H1 (cell line): ENCODE data around the gene CLEC2A. TPM values are rescaled to one million over a fixed set of nuclear protein-coding genes. Genes with fewer than 3 reads are reported as not detected.

Experiments used
- CTCF ChIA-PET: fragments of 300-600 bp; sonication (Branson Sonifier 250); formaldehyde crosslinking; loops from one replicate; lab custom pipeline; 2021; ENCODE audit not compliant: partially characterized antibody; lab: Charles Lee
- POLR2A ChIA-PET: fragments of 300-600 bp; sonication (Branson Sonifier 250); formaldehyde crosslinking; loops from one replicate; lab custom pipeline; 2021; ENCODE audit warnings: inconsistent platforms; ENCODE audit not compliant: partially characterized antibody; lab: Charles Lee
- DNase-seq, 2 experiments: peaks; one replicate each; pipeline versions ENCODE4 v3.0.0 to v3.0.0-alpha.2; 2010 to 2022; ENCODE audit warnings: low spot score in 2 of 2, low read depth in 1 of 2, mixed read lengths in 1 of 2
- FAIRE-seq: peaks from 2 replicates; lab custom pipeline; 2011; peaks lifted over from hg19 to GRCh38; lab: Jason Lieb, UNC
- H2AFZ ChIP-seq: 2 replicates; pipeline ENCODE4 v1.8.1; 2012; ENCODE audit warnings: low read length, inconsistent platforms
- H2AK5ac ChIP-seq: 2 replicates; pipeline ENCODE4 v1.6.1; 2013; ENCODE audit warnings: low read depth, low read length
- H2BK120ac ChIP-seq: replicated peaks from 2 replicates; pipeline ENCODE3; 2013; ENCODE audit warnings: low read depth, low read length, inconsistent platforms
- H2BK12ac ChIP-seq: 2 replicates; pipeline ENCODE4 v1.6.1; 2013; ENCODE audit warnings: low read depth, low read length
- H2BK15ac ChIP-seq: 2 replicates; pipeline ENCODE4 v1.6.1; 2013; ENCODE audit warnings: low read length
- H2BK20ac ChIP-seq: 2 replicates; pipeline ENCODE4 v1.6.1; 2013; ENCODE audit warnings: low read length
- H2BK5ac ChIP-seq: 2 replicates; pipeline ENCODE4 v1.6.1; 2013; ENCODE audit warnings: low read depth, low read length
- H3K14ac ChIP-seq: 2 replicates; pipeline ENCODE4 v1.6.1; 2013; ENCODE audit warnings: inconsistent platforms; ENCODE audit not compliant: insufficient read length
- H3K18ac ChIP-seq: 2 replicates; pipeline ENCODE4 v1.6.1; 2013; ENCODE audit warnings: low read length; ENCODE audit errors: extremely low read depth
- H3K23ac ChIP-seq: 2 replicates; pipeline ENCODE4 v1.6.1; 2013; ENCODE audit warnings: inconsistent platforms; ENCODE audit not compliant: insufficient read length
- H3K23me2 ChIP-seq: 2 replicates; pipeline ENCODE4 v1.6.1; 2013; ENCODE audit warnings: low read depth, low read length
- H3K27ac ChIP-seq: 2 replicates; pipeline ENCODE4 v1.6.1; 2011; ENCODE audit warnings: low read depth, low read length, inconsistent platforms
- H3K27me3 ChIP-seq, 4 experiments: replicated peaks in 1 of 4; 1 replicate in 1 of 4; 2 replicates in 3 of 4; pipeline versions ENCODE4 v1.6.1 to v1.8.1; 2011 to 2013; ENCODE audit warnings: low read length in 3 of 4, mild to moderate bottlenecking in 3 of 4, inconsistent platforms in 2 of 4, mixed read lengths in 2 of 4, moderate library complexity in 1 of 4; ENCODE audit not compliant: control insufficient read depth in 3 of 4, insufficient read depth in 3 of 4; ENCODE audit errors: extremely low read depth in 1 of 4
- H3K36me3 ChIP-seq, 4 experiments: 2 replicates each; pipeline versions ENCODE4 v1.6.1 to v1.8.1; 2011 to 2013; ENCODE audit warnings: mild to moderate bottlenecking in 4 of 4, low read length in 3 of 4, moderate library complexity in 2 of 4, control low read depth in 1 of 4, inconsistent platforms in 1 of 4; ENCODE audit not compliant: insufficient read depth in 4 of 4, control insufficient read depth in 2 of 4
- H3K4ac ChIP-seq: replicated peaks from 2 replicates; pipeline ENCODE3; 2013; ENCODE audit warnings: low read length, low read depth, mixed read lengths, inconsistent platforms; ENCODE audit not compliant: insufficient read length
- H3K4me1 ChIP-seq, 4 experiments: replicated peaks in 1 of 4; 1 replicate in 1 of 4; 2 replicates in 3 of 4; pipeline versions ENCODE4 v1.6.1 to v1.8.1; 2011 to 2013; ENCODE audit warnings: low read length in 3 of 4, inconsistent platforms in 2 of 4, mixed read lengths in 1 of 4; ENCODE audit not compliant: insufficient read depth in 4 of 4, control insufficient read depth in 3 of 4
- H3K4me2 ChIP-seq, 2 experiments: 2 replicates each; pipeline versions ENCODE4 v1.6.1 to v1.8.1; 2011 to 2013; ENCODE audit warnings: low read depth in 2 of 2, low read length in 2 of 2, control low read depth in 1 of 2, inconsistent platforms in 1 of 2, mild to moderate bottlenecking in 1 of 2; ENCODE audit not compliant: insufficient read depth in 1 of 2
- H3K4me3 ChIP-seq, 4 experiments: fragments of 200-600, 300-600 bp in 1 of 4; sonication (generic), shearing (Covaris generic), sonication (Bioruptor Twin) in 1 of 4; 2 replicates each; pipeline versions ENCODE4 v1.5.1 to v1.8.1; 2011 to 2016; ENCODE audit warnings: low read length in 4 of 4, low read depth in 3 of 4, control low read depth in 2 of 4, inconsistent platforms in 2 of 4, mild to moderate bottlenecking in 2 of 4, mixed read lengths in 1 of 4, moderate library complexity in 1 of 4; ENCODE audit not compliant: insufficient read depth in 2 of 4; ENCODE audit errors: extremely low read depth in 1 of 4
- H3K56ac ChIP-seq: replicated peaks from 2 replicates; pipeline ENCODE3; 2013; ENCODE audit warnings: low read depth, mild to moderate bottlenecking, mixed read lengths, low read length, inconsistent platforms; ENCODE audit not compliant: insufficient read length
- H3K79me1 ChIP-seq: 2 replicates; pipeline ENCODE4 v1.6.1; 2013; ENCODE audit warnings: low read depth, low read length, control low read depth
- H3K79me2 ChIP-seq, 2 experiments: 2 replicates each; pipeline versions ENCODE4 v1.6.1 to v1.8.1; 2012 to 2013; ENCODE audit warnings: low read length in 2 of 2, mild to moderate bottlenecking in 2 of 2, inconsistent platforms in 1 of 2; ENCODE audit not compliant: insufficient read depth in 2 of 2, control insufficient read depth in 1 of 2
- H3K9ac ChIP-seq, 4 experiments: replicated peaks in 1 of 4; 1 replicate in 1 of 4; 2 replicates in 3 of 4; pipeline versions ENCODE4 v1.6.1 to v1.8.1; 2011 to 2013; ENCODE audit warnings: low read depth in 3 of 4, low read length in 3 of 4, control low read depth in 2 of 4, mild to moderate bottlenecking in 2 of 4, moderate library complexity in 2 of 4, inconsistent platforms in 1 of 4; ENCODE audit errors: extremely low read depth in 1 of 4
- H3K9me3 ChIP-seq, 2 experiments: 2 replicates each; pipeline versions ENCODE4 v1.6.1 to v1.8.1; 2012 to 2013; ENCODE audit warnings: mild to moderate bottlenecking in 2 of 2, moderate library complexity in 2 of 2, control low read depth in 1 of 2, inconsistent platforms in 1 of 2, low read depth in 1 of 2, low read length in 1 of 2, mixed read lengths in 1 of 2; ENCODE audit not compliant: insufficient read depth in 2 of 2
- H4K20me1 ChIP-seq, 2 experiments: replicated peaks in 1 of 2; 2 replicates each; pipeline versions ENCODE3 to v1.8.1; 2011 to 2013; ENCODE audit warnings: inconsistent platforms in 2 of 2, low read length in 2 of 2, mild to moderate bottlenecking in 1 of 2; ENCODE audit not compliant: insufficient read depth in 2 of 2, control insufficient read depth in 1 of 2
- H4K5ac ChIP-seq: 2 replicates; pipeline ENCODE4 v1.6.1; 2013; ENCODE audit warnings: low read length, low read depth, mixed read lengths, inconsistent platforms; ENCODE audit not compliant: insufficient read length
- H4K8ac ChIP-seq: 2 replicates; pipeline ENCODE4 v1.8.0; 2013; ENCODE audit warnings: mild to moderate bottlenecking, moderate library complexity, low read length, inconsistent platforms; ENCODE audit not compliant: insufficient read depth; ENCODE audit errors: extremely low read depth
- H4K91ac ChIP-seq: replicated peaks from 2 replicates; pipeline ENCODE3; 2013; ENCODE audit warnings: low read length, mixed read lengths, inconsistent platforms; ENCODE audit not compliant: insufficient read length
- HDAC6 ChIP-seq: IDR thresholded peaks from one replicate; pipeline ENCODE4 v1.7.1; 2012; ENCODE audit warnings: low read depth, mild to moderate bottlenecking, inconsistent platforms, low read length, moderate library complexity
- NANOG ChIP-seq: IDR thresholded peaks from 2 replicates; pipeline ENCODE4 v1.6.1; 2011; ENCODE audit warnings: low read length, low read depth, mild to moderate bottlenecking, inconsistent platforms; ENCODE audit not compliant: insufficient read depth, poor library complexity, severe bottlenecking
- TCF12 ChIP-seq: IDR thresholded peaks from 2 replicates; pipeline ENCODE4 v1.6.1; 2011; ENCODE audit warnings: low read depth, mild to moderate bottlenecking, low read length
- WGBS, 2 experiments: shearing (Covaris generic) in 1 of 2; methylation state at CpG; one replicate each; pipeline versions ENCODE4 v1.1.6 to v1.1.7; 2013 to 2015; ENCODE audit warnings: low lambda C conversion rate in 2 of 2, mixed read lengths in 2 of 2, inconsistent platforms in 1 of 2, low coverage in 1 of 2, missing lambda C conversion rate in 1 of 2; ENCODE audit not compliant: insufficient replicate concordance in 2 of 2, insufficient coverage in 1 of 2, insufficient read length in 1 of 2; ENCODE audit errors: extremely low coverage in 1 of 2, missing lambda C conversion rate in 1 of 2; 5-methylcytosine and 5-hydroxymethylcytosine counted together
- polyA plus RNA-seq, 7 experiments: library from polyadenylated mRNA; depleted of rRNA in 3 of 7; stranded (reverse) in 5 of 7; unstranded in 2 of 7; fragments of >200 nt in 5 of 7; fragments of 200-250 nt in 2 of 7; gene quantifications; 1 replicate in 5 of 7; 2 replicates in 1 of 7; 4 replicates in 1 of 7; pipeline versions ENCODE4 v1.2.1 to v1.2.3, GENCODE V29; 2011 to 2013; ENCODE audit warnings: missing spikeins in 2 of 7, mixed read lengths in 2 of 7
- total RNA-seq: library from RNA; stranded (reverse); fragmentation: NEBNext Ultra II Directional; extraction: Animal tissue kit (Norgen Biotek cat#: 25700); gene quantifications from 2 replicates; pipeline ENCODE4 v1.2.1, GENCODE V29; 2021

The CLEC2A gene
- total and polyA plus RNA-seq, 2 of the 8 experiments (the other 6 are each of a cell fraction or from before 2014, with no cell fraction given): 0.63 to 3.7 TPM

GRCh38 chr12:9899209-9899608, 33.0 kb downstream of the CLEC2A start:
- Histone ChIP-seq H2AK5ac (no peak overlapping the region; the same call in 1 of the 2 replicates), H3K14ac (no peak overlapping the region), H2BK15ac (no peak overlapping the region), H2BK5ac (peak overlapping the region; percentile 60; the same call in 1 of the 2 replicates), H3K4me1 (peaks cover 0 to 19% (median 3%) of the 10 kb centered on the region in 4 experiments; a peak in 1 of 7 replicates), H3K27ac (no peak overlapping the region), H2BK120ac (no peak overlapping the region), H3K23ac (no peak overlapping the region), H3K4me2 (peak overlapping the region in 1 of 2 experiments; percentile 26; a peak in 1 of 4 replicates), H3K36me3 (peaks cover 3 to 33% (median 5%) of the 10 kb centered on the region in 4 experiments; a peak in 6 of 8 replicates), H2AFZ (no peak overlapping the region), H3K79me1 (no peaks in the 10 kb centered on the region), H2BK12ac (peak overlapping the region; percentile 61; the same call in 1 of the 2 replicates), H4K20me1 (peaks cover 0 to 7% of the 10 kb centered on the region in 2 experiments), H4K5ac (no peak overlapping the region), H3K23me2 (no peaks in the 10 kb centered on the region), H3K18ac (0 out of 2 replicates have a peak overlapping the region, but pooled peaks have one; percentile 34), H3K9ac (no peak overlapping the region), H3K56ac (no peak overlapping the region), H3K9me3 (no peaks in the 10 kb centered on the region), H3K4me3 (no peak overlapping the region), H3K4ac (no peak overlapping the region), H3K27me3 (no peaks in the 10 kb centered on the region), H4K8ac (no peak overlapping the region), H4K91ac (no peak overlapping the region), H2BK20ac (no peak overlapping the region), H3K79me2 (peaks cover 0 to 24% of the 10 kb centered on the region in 2 experiments; a peak in 2 of 4 replicates)
- no peak for DNase-seq
- TF ChIP-seq NANOG: peak; percentile 62
- peak; percentile 79 for TF ChIP-seq TCF12
- no peak for TF ChIP-seq HDAC6
- peak; percentile 80 for FAIRE-seq
- ChIA-PET POLR2A (interaction anchor here (0.7 to 9.1 kb wide), 6 partner anchors 8 to 14 kb away, joined by 3 to 121 read pairs (median 6); no protein-coding TSS in a partner anchor), CTCF (interaction anchor here (0.6 to 1.0 kb wide), 3 partner anchors 13 to 150 kb away, joined by 3 to 4 read pairs (median 3); no protein-coding TSS in a partner anchor)
- 70% methylated on average over 2 of the region's 2 CpGs; no CpG with 5 or more reads in 1 of the 2 experiments for WGBS, 2 experiments
